Smooth muscle cell (in vitro differentiated cells): Measurements from ENCODE around the gene ZNF785. TPM values are rescaled to one million over a fixed set of nuclear protein-coding genes. Genes with fewer than 3 reads are reported as not detected.

Experiments
- DNase-seq: peaks from one replicate; lab custom pipeline; 2025; ENCODE audit not compliant: unreplicated experiment; lab: John Stamatoyannopoulos, UW
- H2AFZ ChIP-seq: fragments of 200-600 bp; sonication (generic); 2 replicates; pipeline ENCODE4 v1.6.0; 2016; ENCODE audit warnings: antibody characterized with exemption, low read depth, mild to moderate bottlenecking
- H3F3A ChIP-seq: fragments of 200-600 bp; sonication (generic); 2 replicates; pipeline ENCODE4 v1.6.0; 2017; ENCODE audit warnings: antibody characterized with exemption, low read depth
- H3K27ac ChIP-seq: fragments of 200-600 bp; sonication (generic); 2 replicates; pipeline ENCODE4 v1.5.1; 2016; ENCODE audit warnings: low read depth, mild to moderate bottlenecking
- H3K27me3 ChIP-seq: fragments of 200-600 bp; sonication (generic); 2 replicates; pipeline ENCODE4 v1.6.1; 2016; ENCODE audit warnings: low read depth, mild to moderate bottlenecking
- H3K36me3 ChIP-seq: fragments of 200-600 bp; sonication (generic); 2 replicates; pipeline ENCODE4 v1.5.1; 2016; ENCODE audit warnings: low read depth
- H3K4me1 ChIP-seq: fragments of 200-600 bp; sonication (generic); 2 replicates; pipeline ENCODE4 v1.5.1; 2016; ENCODE audit warnings: low read depth
- H3K4me2 ChIP-seq: fragments of 200-600 bp; sonication (generic); 2 replicates; pipeline ENCODE4 v1.6.0; 2016; ENCODE audit warnings: mild to moderate bottlenecking
- H3K4me3 ChIP-seq: fragments of 200-600 bp; sonication (generic); 2 replicates; pipeline ENCODE4 v1.5.1; 2016; ENCODE audit warnings: mild to moderate bottlenecking
- H3K79me2 ChIP-seq: fragments of 200-600 bp; sonication (generic); 2 replicates; pipeline ENCODE4 v1.6.0; 2016; ENCODE audit warnings: low read depth, mild to moderate bottlenecking
- H3K9ac ChIP-seq: fragments of 200-600 bp; sonication (generic); 2 replicates; pipeline ENCODE4 v1.6.0; 2016; ENCODE audit warnings: low read depth
- H3K9me3 ChIP-seq: fragments of 200-600 bp; sonication (generic); replicated peaks from 2 replicates; pipeline ENCODE4 v1.5.1; 2016; ENCODE audit warnings: low read depth
- H4K20me1 ChIP-seq: fragments of 200-600 bp; sonication (generic); 2 replicates; pipeline ENCODE4 v1.6.0; 2016; ENCODE audit warnings: low read depth
- WGBS: methylation state at CpG from one replicate; pipeline ENCODE4 v1.1.7; 2016; ENCODE audit warnings: low lambda C conversion rate; 5-methylcytosine and 5-hydroxymethylcytosine counted together
- polyA plus RNA-seq: library from polyadenylated mRNA; unstranded; fragments of >200 nt; fragmentation: Nextera tagmentation; extraction: Ambion mirVana; gene quantifications from 2 replicates; pipeline ENCODE4 v1.2.1, GENCODE V29; 2016
- total RNA-seq: library from RNA; depleted of rRNA; stranded (reverse); fragments of >200 nt; gene quantifications from 2 replicates; pipeline ENCODE4 v1.2.3, GENCODE V29; 2014
- TF ChIP-seq, protein P1 (sequence below): fragments of 200-600 bp; sonication (generic); IDR thresholded peaks from 2 replicates; pipeline ENCODE4 v1.5.1; 2017; ENCODE audit warnings: borderline replicate concordance, mild to moderate bottlenecking, antibody characterized with exemption; ENCODE audit not compliant: insufficient read depth, poor library complexity, severe bottlenecking

The ZNF785 gene
- total and polyA plus RNA-seq, 2 experiments from 2014 or later = 6.8 to 12.9 TPM

DNA sequence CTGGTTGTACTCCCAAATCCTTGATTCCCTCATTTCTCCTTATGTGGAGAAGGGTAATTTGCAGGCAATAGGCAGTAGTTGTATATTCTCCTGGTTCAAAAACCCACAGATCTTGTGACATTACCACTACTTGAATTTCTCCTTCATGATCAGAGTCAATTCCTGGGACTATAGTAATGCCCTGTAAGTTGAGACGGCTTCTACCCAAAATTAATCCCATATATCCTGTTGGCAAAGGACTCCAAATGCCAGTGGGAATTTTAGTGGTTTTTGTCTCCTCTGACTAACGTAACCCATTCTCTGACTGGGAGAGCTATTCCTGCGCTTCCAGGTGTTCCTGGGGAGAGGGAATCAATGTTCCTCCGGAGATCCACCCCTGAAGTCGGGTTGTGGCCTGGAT, 36.3 kb upstream of the ZNF785 start:
- no peak overlapping the region for H3K27ac ChIP-seq
- H3K4me3 ChIP-seq = no peak overlapping the region
- WGBS = 67% methylated on average over 5 of the region's 5 CpGs
- H3F3A ChIP-seq = no peaks in the 10 kb centered on the region
- no peak for DNase-seq
- H2AFZ ChIP-seq = no peak overlapping the region
- TF ChIP-seq, protein P1, sequence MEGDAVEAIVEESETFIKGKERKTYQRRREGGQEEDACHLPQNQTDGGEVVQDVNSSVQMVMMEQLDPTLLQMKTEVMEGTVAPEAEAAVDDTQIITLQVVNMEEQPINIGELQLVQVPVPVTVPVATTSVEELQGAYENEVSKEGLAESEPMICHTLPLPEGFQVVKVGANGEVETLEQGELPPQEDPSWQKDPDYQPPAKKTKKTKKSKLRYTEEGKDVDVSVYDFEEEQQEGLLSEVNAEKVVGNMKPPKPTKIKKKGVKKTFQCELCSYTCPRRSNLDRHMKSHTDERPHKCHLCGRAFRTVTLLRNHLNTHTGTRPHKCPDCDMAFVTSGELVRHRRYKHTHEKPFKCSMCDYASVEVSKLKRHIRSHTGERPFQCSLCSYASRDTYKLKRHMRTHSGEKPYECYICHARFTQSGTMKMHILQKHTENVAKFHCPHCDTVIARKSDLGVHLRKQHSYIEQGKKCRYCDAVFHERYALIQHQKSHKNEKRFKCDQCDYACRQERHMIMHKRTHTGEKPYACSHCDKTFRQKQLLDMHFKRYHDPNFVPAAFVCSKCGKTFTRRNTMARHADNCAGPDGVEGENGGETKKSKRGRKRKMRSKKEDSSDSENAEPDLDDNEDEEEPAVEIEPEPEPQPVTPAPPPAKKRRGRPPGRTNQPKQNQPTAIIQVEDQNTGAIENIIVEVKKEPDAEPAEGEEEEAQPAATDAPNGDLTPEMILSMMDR = no peak
- no peaks in the 10 kb centered on the region for H4K20me1 ChIP-seq
- no peaks in the 10 kb centered on the region for H3K4me1 ChIP-seq
- no peaks in the 10 kb centered on the region for H3K27me3 ChIP-seq
- no peaks in the 10 kb centered on the region for H3K79me2 ChIP-seq
- no peak overlapping the region for H3K4me2 ChIP-seq
- no peak overlapping the region for H3K9ac ChIP-seq
- H3K9me3 ChIP-seq = no peaks in the 10 kb centered on the region
- no peaks in the 10 kb centered on the region for H3K36me3 ChIP-seq

DNA sequence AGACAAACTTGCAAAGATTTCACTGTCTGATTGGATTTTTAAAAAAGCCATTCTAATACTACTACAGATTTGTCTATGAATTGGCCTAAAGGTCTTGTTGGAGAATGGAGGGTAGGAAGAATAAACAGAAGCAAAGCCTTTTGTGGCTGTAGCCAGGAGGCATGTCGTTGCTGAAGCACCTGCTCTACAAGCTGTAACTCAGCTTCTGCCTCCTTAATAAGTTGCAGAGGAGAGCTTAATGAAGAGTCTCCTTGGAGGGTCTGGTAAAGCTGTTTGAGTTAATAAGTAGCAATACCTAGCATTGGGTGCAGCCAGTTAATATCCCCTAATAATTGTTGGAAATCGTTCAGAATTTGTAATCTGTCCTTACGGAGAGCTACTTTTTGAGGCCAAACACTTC, 34.7 kb upstream of the ZNF785 start:
- TF ChIP-seq, protein P1 = no peak

DNA sequence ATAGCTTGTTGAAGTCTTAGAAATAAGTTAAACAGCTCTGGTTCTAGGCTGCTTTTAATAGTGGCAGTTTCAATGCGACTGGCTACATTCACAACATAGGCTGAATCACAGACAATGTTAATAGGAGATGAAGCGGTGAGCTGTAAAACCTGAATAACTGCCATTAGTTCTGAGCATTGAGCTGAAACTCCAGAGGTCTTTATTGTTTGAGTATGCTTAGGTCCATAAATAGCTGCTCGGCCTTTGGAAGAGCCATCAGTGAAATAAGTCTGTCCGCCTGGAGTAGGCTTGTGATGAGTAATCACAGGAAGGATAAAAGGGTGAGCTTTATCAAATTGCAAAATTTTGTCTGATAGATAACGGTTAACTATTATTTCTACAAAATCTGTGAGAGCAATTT, 34.1 kb upstream of the ZNF785 start:
- Histone ChIP-seq H3K36me3 (no peaks in the 10 kb centered on the region), H3K4me2 (no peak overlapping the region), H4K20me1 (no peaks in the 10 kb centered on the region), H3K9ac (no peak overlapping the region), H3K79me2 (no peaks in the 10 kb centered on the region), H3K4me1 (no peaks in the 10 kb centered on the region), H3K27ac (no peak overlapping the region), H3F3A (no peaks in the 10 kb centered on the region), H3K27me3 (no peaks in the 10 kb centered on the region), H2AFZ (no peak overlapping the region), H3K9me3 (no peaks in the 10 kb centered on the region), H3K4me3 (no peak overlapping the region)
- TF ChIP-seq, protein P1 = no peak
- DNase-seq = no peak
- 75% methylated on average over 5 of the region's 5 CpGs for WGBS

More for the DNA sequence above, 34.7 kb upstream of the ZNF785 start:
- Histone ChIP-seq H3K79me2 (no peaks in the 10 kb centered on the region), H3K36me3 (no peaks in the 10 kb centered on the region), H3K27ac (no peak overlapping the region), H4K20me1 (no peaks in the 10 kb centered on the region), H3K4me1 (no peaks in the 10 kb centered on the region), H3K4me3 (no peak overlapping the region), H2AFZ (no peak overlapping the region), H3F3A (no peaks in the 10 kb centered on the region), H3K4me2 (no peak overlapping the region), H3K27me3 (no peaks in the 10 kb centered on the region), H3K9ac (no peak overlapping the region), H3K9me3 (no peaks in the 10 kb centered on the region)
- WGBS = 81% methylated on average over 3 of the region's 3 CpGs
- DNase-seq = no peak

DNA sequence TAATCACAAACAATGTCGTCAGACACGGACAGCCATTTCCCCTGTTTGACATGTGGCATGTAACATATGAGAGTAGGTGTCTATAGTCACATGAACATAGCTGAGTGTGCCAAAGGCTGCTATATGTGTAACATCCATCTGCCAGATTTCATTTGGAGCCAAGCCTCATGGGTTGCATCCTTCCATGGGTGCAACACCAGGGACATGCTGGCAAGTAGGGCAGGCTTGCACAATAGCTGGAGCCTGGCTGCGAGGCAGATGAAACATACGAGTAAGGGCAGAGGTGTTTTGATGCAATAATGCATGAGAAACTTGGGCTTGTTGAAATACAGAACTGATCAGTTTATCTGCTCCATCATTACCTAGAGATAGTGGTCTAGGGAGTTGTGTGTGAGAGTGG, 33.7 kb upstream of the ZNF785 start:
- Histone ChIP-seq H3K4me1 (no peaks in the 10 kb centered on the region), H3K9ac (no peak overlapping the region), H3K4me3 (no peak overlapping the region), H3K27me3 (no peaks in the 10 kb centered on the region), H3K4me2 (no peak overlapping the region), H3K36me3 (no peaks in the 10 kb centered on the region), H4K20me1 (no peaks in the 10 kb centered on the region), H2AFZ (no peak overlapping the region), H3F3A (no peaks in the 10 kb centered on the region), H3K9me3 (no peaks in the 10 kb centered on the region), H3K79me2 (no peaks in the 10 kb centered on the region), H3K27ac (no peak overlapping the region)
- TF ChIP-seq, protein P1 = no peak
- WGBS = 89% methylated on average over 4 of the region's 4 CpGs
- no peak for DNase-seq
